Measurements from ENCODE around the gene MMAB.

The MMAB gene

GRCh38 chr12:109551108-109551507 is 22.2 kb downstream of the MMAB start:
- no peak overlapping the region for H2BK5ac ChIP-seq (ENCODE audit: low read length)
- H4K8ac ChIP-seq (ENCODE audit: low read depth, low read length): no peak overlapping the region
- H3K27me3 ChIP-seq (ENCODE audit: control insufficient read depth in 3 of 3, insufficient read depth in 3 of 3, low read depth in 1 of 3, low read length in 3 of 3): no peaks in the 10 kb centered on the region
- H3K23ac ChIP-seq (ENCODE audit: low read depth, low read length, poor library complexity): no peak overlapping the region
- H3K14ac ChIP-seq (ENCODE audit: low read length): no peak overlapping the region
- H2BK12ac ChIP-seq (ENCODE audit: low read length): no peak overlapping the region
- H3K79me1 ChIP-seq (ENCODE audit: low read depth, low read length): no peaks in the 10 kb centered on the region
- H3K4me1 ChIP-seq (ENCODE audit: control insufficient read depth in 2 of 2, insufficient read depth in 1 of 2, low read depth in 1 of 2, low read length in 2 of 2): peaks cover 0 to 18% of the 10 kb centered on the region in 2 donors
- H2AK5ac ChIP-seq (ENCODE audit: low read depth, low read length): no peak overlapping the region
- no peaks in the 10 kb centered on the region for H3K9me3 ChIP-seq (replicated peaks in 1 of 2; ENCODE audit: control insufficient read depth in 2 of 2, insufficient read depth in 1 of 2, low read depth in 1 of 2, low read length in 2 of 2)
- H3K18ac ChIP-seq (ENCODE audit: low read length): no peak overlapping the region
- H4K91ac ChIP-seq (ENCODE audit: low read depth, low read length, poor library complexity): no peak overlapping the region
- H2BK15ac ChIP-seq (ENCODE audit: low read length): no peak overlapping the region
- no peak overlapping the region for H2AFZ ChIP-seq (ENCODE audit: low read length)
- no peak overlapping the region for H3K27ac ChIP-seq (replicated peaks; ENCODE audit: low read length)
- H3K4me3 ChIP-seq (ENCODE audit: low read length in 2 of 2): peak overlapping the region in 1 of 2 donors; percentile 3
- H3K4ac ChIP-seq (ENCODE audit: low read length): no peak overlapping the region
- H3K9ac ChIP-seq (ENCODE audit: low read depth, low read length, poor library complexity): no peak overlapping the region
- DNase-seq (ENCODE audit: low spot score): no peak
- H3K4me2 ChIP-seq (ENCODE audit: insufficient read depth, low read length, poor library complexity, severe bottlenecking): no peak overlapping the region
- peaks cover 0 to 4% of the 10 kb centered on the region in 2 donors for H3K36me3 ChIP-seq (replicated peaks in 1 of 2; ENCODE audit: control insufficient read depth in 2 of 2, insufficient read depth in 2 of 2, low read length in 2 of 2)
- no CpG with 5 or more reads among the region's 6 CpGs for WGBS, 2 donors (ENCODE audit: extremely low coverage in 2 of 2, insufficient read length in 2 of 2, insufficient replicate concordance in 1 of 2)
- H2BK120ac ChIP-seq (ENCODE audit: low read depth, low read length): no peak overlapping the region

DNA sequence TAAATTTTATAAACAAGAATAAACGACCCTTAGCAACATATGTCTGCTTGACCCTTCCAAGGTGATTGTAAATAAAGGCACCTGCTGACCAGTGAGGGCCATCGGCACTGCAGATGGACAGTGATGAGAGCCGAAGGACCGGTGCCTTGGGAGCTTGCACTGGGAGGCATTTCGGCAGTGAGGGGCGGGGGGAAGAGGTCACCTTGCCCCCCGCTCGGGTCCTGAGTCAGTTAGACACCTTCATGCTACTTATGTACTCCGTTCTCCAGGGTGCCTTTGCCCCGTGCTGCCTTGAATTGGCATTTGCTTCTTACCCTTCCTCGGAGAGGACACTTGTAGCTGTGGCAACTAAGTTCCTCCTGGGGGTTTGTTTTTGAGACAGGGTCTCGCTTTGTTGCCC is 23.0 kb downstream of the MMAB start:
- Histone ChIP-seq H2AK5ac (ENCODE audit: low read depth, low read length) (no peak overlapping the region), H3K4me3 (ENCODE audit: low read length in 2 of 2) (no peak overlapping the region), H3K9me3 (replicated peaks in 1 of 2; ENCODE audit: control insufficient read depth in 2 of 2, insufficient read depth in 1 of 2, low read depth in 1 of 2, low read length in 2 of 2) (no peaks in the 10 kb centered on the region), H2BK5ac (ENCODE audit: low read length) (no peak overlapping the region), H4K8ac (ENCODE audit: low read depth, low read length) (no peak overlapping the region), H2BK120ac (ENCODE audit: low read depth, low read length) (no peak overlapping the region), H3K79me1 (ENCODE audit: low read depth, low read length) (no peaks in the 10 kb centered on the region), H2AFZ (ENCODE audit: low read length) (no peak overlapping the region), H3K27me3 (ENCODE audit: control insufficient read depth in 3 of 3, insufficient read depth in 3 of 3, low read depth in 1 of 3, low read length in 3 of 3) (no peaks in the 10 kb centered on the region), H3K18ac (ENCODE audit: low read length) (peak overlapping the region; percentile 6), H3K23ac (ENCODE audit: low read depth, low read length, poor library complexity) (no peak overlapping the region), H3K4ac (ENCODE audit: low read length) (no peak overlapping the region), H2BK12ac (ENCODE audit: low read length) (no peak overlapping the region), H3K9ac (ENCODE audit: low read depth, low read length, poor library complexity) (no peak overlapping the region), H3K4me1 (ENCODE audit: control insufficient read depth in 2 of 2, insufficient read depth in 1 of 2, low read depth in 1 of 2, low read length in 2 of 2) (peaks cover 0 to 15% of the 10 kb centered on the region in 2 donors), H3K14ac (ENCODE audit: low read length) (no peak overlapping the region), H3K4me2 (ENCODE audit: insufficient read depth, low read length, poor library complexity, severe bottlenecking) (no peak overlapping the region), H3K27ac (replicated peaks; ENCODE audit: low read length) (no peak overlapping the region), H4K91ac (ENCODE audit: low read depth, low read length, poor library complexity) (no peak overlapping the region), H2BK15ac (ENCODE audit: low read length) (no peak overlapping the region), H3K36me3 (replicated peaks in 1 of 2; ENCODE audit: control insufficient read depth in 2 of 2, insufficient read depth in 2 of 2, low read length in 2 of 2) (no peaks in the 10 kb centered on the region)
- DNase-seq (ENCODE audit: low spot score): no peak
- WGBS, 2 donors (ENCODE audit: extremely low coverage in 2 of 2, insufficient read length in 2 of 2, insufficient replicate concordance in 1 of 2): no CpG with 5 or more reads among the region's 12 CpGs

DNA sequence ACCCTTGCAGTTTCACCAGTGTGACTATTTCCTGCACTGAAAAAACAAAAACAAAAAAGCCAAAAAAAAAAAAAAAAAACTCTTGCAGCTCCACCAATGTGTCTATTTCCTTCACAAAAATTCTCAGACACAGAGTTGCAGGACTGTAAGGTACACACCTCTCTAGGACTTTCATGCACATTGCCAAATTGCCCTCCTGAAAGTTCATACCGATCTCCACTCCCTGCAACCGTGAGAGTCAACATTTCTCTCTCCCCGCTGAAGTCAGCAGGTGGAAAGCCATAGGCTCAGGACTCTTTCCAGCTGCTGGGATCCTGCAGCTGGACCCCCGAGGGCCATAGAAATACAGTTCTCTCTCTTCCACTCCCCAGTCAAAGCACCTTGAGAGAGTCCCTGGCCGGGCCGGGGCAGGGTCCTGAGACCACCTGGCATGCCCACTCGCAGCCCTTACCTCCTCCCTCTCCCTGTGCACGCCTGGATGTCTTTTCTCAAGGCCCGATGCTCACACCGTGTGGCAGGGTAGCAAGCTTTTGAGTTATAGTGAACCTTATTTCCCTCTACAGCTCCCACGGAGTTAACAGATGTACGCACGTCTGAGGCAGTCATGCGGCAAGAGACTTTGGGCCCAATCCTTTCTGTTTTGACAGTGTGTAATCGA is 23.6 kb downstream of the MMAB start:
- Histone ChIP-seq H4K8ac (ENCODE audit: low read depth, low read length) (no peak overlapping the region), H3K36me3 (replicated peaks in 1 of 2; ENCODE audit: control insufficient read depth in 2 of 2, insufficient read depth in 2 of 2, low read length in 2 of 2) (no peaks in the 10 kb centered on the region), H3K4me2 (ENCODE audit: insufficient read depth, low read length, poor library complexity, severe bottlenecking) (no peak overlapping the region), H3K4ac (ENCODE audit: low read length) (no peak overlapping the region), H2BK12ac (ENCODE audit: low read length) (no peak overlapping the region), H3K27me3 (ENCODE audit: control insufficient read depth in 3 of 3, insufficient read depth in 3 of 3, low read depth in 1 of 3, low read length in 3 of 3) (no peaks in the 10 kb centered on the region), H3K18ac (ENCODE audit: low read length) (peak overlapping the region; percentile 41), H2BK15ac (ENCODE audit: low read length) (no peak overlapping the region), H2AFZ (ENCODE audit: low read length) (peak overlapping the region; percentile 36), H3K23ac (ENCODE audit: low read depth, low read length, poor library complexity) (no peak overlapping the region), H3K79me1 (ENCODE audit: low read depth, low read length) (no peaks in the 10 kb centered on the region), H2BK120ac (ENCODE audit: low read depth, low read length) (no peak overlapping the region), H2AK5ac (ENCODE audit: low read depth, low read length) (no peak overlapping the region), H3K9me3 (replicated peaks in 1 of 2; ENCODE audit: control insufficient read depth in 2 of 2, insufficient read depth in 1 of 2, low read depth in 1 of 2, low read length in 2 of 2) (no peaks in the 10 kb centered on the region), H3K27ac (replicated peaks; ENCODE audit: low read length) (no peak overlapping the region), H3K4me3 (ENCODE audit: low read length in 2 of 2) (no peak overlapping the region), H3K14ac (ENCODE audit: low read length) (no peak overlapping the region), H3K9ac (ENCODE audit: low read depth, low read length, poor library complexity) (no peak overlapping the region), H2BK5ac (ENCODE audit: low read length) (no peak overlapping the region), H3K4me1 (ENCODE audit: control insufficient read depth in 2 of 2, insufficient read depth in 1 of 2, low read depth in 1 of 2, low read length in 2 of 2) (peaks cover 0 to 15% of the 10 kb centered on the region in 2 donors), H4K91ac (ENCODE audit: low read depth, low read length, poor library complexity) (no peak overlapping the region)
- no peak for DNase-seq (ENCODE audit: low spot score)
- no CpG with 5 or more reads among the region's 15 CpGs for WGBS, 2 donors (ENCODE audit: extremely low coverage in 2 of 2, insufficient read length in 2 of 2, insufficient replicate concordance in 1 of 2)

- Histone ChIP-seq H3K79me1 (ENCODE audit: low read depth, low read length) (no peaks in the 10 kb centered on the region), H2AK5ac (ENCODE audit: low read depth, low read length) (no peak overlapping the region), H3K4me1 (ENCODE audit: control insufficient read depth in 2 of 2, insufficient read depth in 1 of 2, low read depth in 1 of 2, low read length in 2 of 2) (peaks cover 0 to 6% of the 10 kb centered on the region in 2 donors), H3K18ac (ENCODE audit: low read length) (no peak overlapping the region), H2AFZ (ENCODE audit: low read length) (no peak overlapping the region), H2BK120ac (ENCODE audit: low read depth, low read length) (no peak overlapping the region), H3K9ac (ENCODE audit: low read depth, low read length, poor library complexity) (no peak overlapping the region), H3K27me3 (ENCODE audit: control insufficient read depth in 3 of 3, insufficient read depth in 3 of 3, low read depth in 1 of 3, low read length in 3 of 3) (no peaks in the 10 kb centered on the region), H4K91ac (ENCODE audit: low read depth, low read length, poor library complexity) (no peak overlapping the region), H3K27ac (replicated peaks; ENCODE audit: low read length) (no peak overlapping the region), H3K9me3 (replicated peaks in 1 of 2; ENCODE audit: control insufficient read depth in 2 of 2, insufficient read depth in 1 of 2, low read depth in 1 of 2, low read length in 2 of 2) (no peaks in the 10 kb centered on the region), H2BK15ac (ENCODE audit: low read length) (no peak overlapping the region), H3K14ac (ENCODE audit: low read length) (no peak overlapping the region), H4K8ac (ENCODE audit: low read depth, low read length) (no peak overlapping the region), H3K36me3 (replicated peaks in 1 of 2; ENCODE audit: control insufficient read depth in 2 of 2, insufficient read depth in 2 of 2, low read length in 2 of 2) (no peaks in the 10 kb centered on the region), H3K4me3 (ENCODE audit: low read length in 2 of 2) (no peak overlapping the region), H3K4me2 (ENCODE audit: insufficient read depth, low read length, poor library complexity, severe bottlenecking) (no peak overlapping the region), H3K4ac (ENCODE audit: low read length) (no peak overlapping the region), H2BK12ac (ENCODE audit: low read length) (no peak overlapping the region), H3K23ac (ENCODE audit: low read depth, low read length, poor library complexity) (no peak overlapping the region), H2BK5ac (ENCODE audit: low read length) (no peak overlapping the region)
- WGBS, 2 donors (ENCODE audit: extremely low coverage in 2 of 2, insufficient read length in 2 of 2, insufficient replicate concordance in 1 of 2): no CpG with 5 or more reads among the region's 4 CpGs
- DNase-seq (ENCODE audit: low spot score): no peak
These were observed 25.0 kb downstream of the MMAB start for GRCh38 chr12:109548258-109548657.
